ENCODE data around the gene CD2.

GRCh38 chr1:116772648-116773045, 18.4 kb downstream of the CD2 start:
- TF ChIP-seq CTCF (IDR thresholded peaks at IDR 0.05) (no peak), POLR2A (IDR thresholded peaks at IDR 0.05) (no peak)

All from body of pancreas (tissue), 4 donors.